ENCODE results near the gene MRPS26.

GRCh38 chr20:3021327-3021726 lies 24.5 kb upstream of the MRPS26 start:
- TF ChIP-seq POLR2A (IDR thresholded peaks at IDR 0.05) (no peak), CTCF (IDR thresholded peaks at IDR 0.05) (no peak), EP300 (IDR thresholded peaks at IDR 0.05) (no peak), POLR2AphosphoS5 (IDR thresholded peaks at IDR 0.05) (no peak)

All from stomach (tissue), 4 donors.